ENCODE measurements around the gene DDI1. TPM values are rescaled to one million over a fixed set of nuclear protein-coding genes. Genes with fewer than 3 reads are reported as not detected.

DDI1 gene
- total and polyA plus RNA-seq, 2 donors (not counting 1 experiment from before 2014, with no cell fraction given) = not detected

GRCh38 chr11:104073950-104074705 is 37.7 kb downstream of the DDI1 start:
- Mint-ChIP-seq H3K4me1 (peaks cover 21% of the 10 kb centered on the region), H3K4me3 (no peak overlapping the region), H3K27me3 (no peaks in the 10 kb centered on the region), H3K27ac (peak overlapping the region; percentile 8), H3K9me3 (ENCODE audit: insufficient read depth) (no peaks in the 10 kb centered on the region)
- Histone ChIP-seq H4K20me1 (ENCODE audit: control insufficient read depth, insufficient read depth, low read length, poor library complexity, severe bottlenecking) (no peaks in the 10 kb centered on the region), H3K9me3 (ENCODE audit: control extremely low read depth in 1 of 3, control insufficient read depth in 2 of 3, insufficient read depth in 1 of 3, low read length in 2 of 3) (no peaks in the 10 kb centered on the region), H3K27ac (ENCODE audit: low read length in 2 of 2) (no peak overlapping the region), H3K4me1 (ENCODE audit: control insufficient read depth in 2 of 2, insufficient read depth in 2 of 2, low read length in 2 of 2) (peaks cover 4 to 8% of the 10 kb centered on the region in 2 donors), H3K79me2 (ENCODE audit: control insufficient read depth, insufficient read depth, low read length) (no peaks in the 10 kb centered on the region), H2AFZ (ENCODE audit: insufficient read depth, low read depth, low read length, poor library complexity, severe bottlenecking) (no peak overlapping the region), H3K4me3 (ENCODE audit: control extremely low read depth in 1 of 5, extremely low read depth in 1 of 5, insufficient read depth in 1 of 5, low read depth in 2 of 5, low read length in 4 of 5) (no peak overlapping the region), H3K27me3 (replicated peaks in 1 of 4; ENCODE audit: control extremely low read depth in 1 of 4, control insufficient read depth in 3 of 4, insufficient read depth in 4 of 4, low read length in 3 of 4) (no peaks in the 10 kb centered on the region), H3K4me2 (replicated peaks; ENCODE audit: low read depth, low read length, poor library complexity, severe bottlenecking) (no peak overlapping the region), H3K9ac (ENCODE audit: low read length) (no peak overlapping the region), H3K36me3 (replicated peaks in 1 of 2; ENCODE audit: control extremely low read depth in 1 of 2, control insufficient read depth in 1 of 2, extremely low read depth in 1 of 2, insufficient read depth in 2 of 2, low read length in 1 of 2) (no peaks in the 10 kb centered on the region)
- intact Hi-C loops (cut with micrococcal nuclease) = no loop called here
- POLR2A ChIA-PET = no interaction called here
- DNase-seq = peak; percentile 43
- ATAC-seq (ENCODE audit: low read depth) = peak; percentile 90
- WGBS (ENCODE audit: insufficient coverage) = no CpG with 5 or more reads among the region's 3 CpGs
- CTCF ChIA-PET = no interaction called here
- TF ChIP-seq EZH2 (IDR thresholded peaks at IDR 0.05; ENCODE audit: borderline replicate concordance, insufficient read depth, low read depth, low read length, poor library complexity, severe bottlenecking) = no peak
- TF ChIP-seq, protein P1, sequence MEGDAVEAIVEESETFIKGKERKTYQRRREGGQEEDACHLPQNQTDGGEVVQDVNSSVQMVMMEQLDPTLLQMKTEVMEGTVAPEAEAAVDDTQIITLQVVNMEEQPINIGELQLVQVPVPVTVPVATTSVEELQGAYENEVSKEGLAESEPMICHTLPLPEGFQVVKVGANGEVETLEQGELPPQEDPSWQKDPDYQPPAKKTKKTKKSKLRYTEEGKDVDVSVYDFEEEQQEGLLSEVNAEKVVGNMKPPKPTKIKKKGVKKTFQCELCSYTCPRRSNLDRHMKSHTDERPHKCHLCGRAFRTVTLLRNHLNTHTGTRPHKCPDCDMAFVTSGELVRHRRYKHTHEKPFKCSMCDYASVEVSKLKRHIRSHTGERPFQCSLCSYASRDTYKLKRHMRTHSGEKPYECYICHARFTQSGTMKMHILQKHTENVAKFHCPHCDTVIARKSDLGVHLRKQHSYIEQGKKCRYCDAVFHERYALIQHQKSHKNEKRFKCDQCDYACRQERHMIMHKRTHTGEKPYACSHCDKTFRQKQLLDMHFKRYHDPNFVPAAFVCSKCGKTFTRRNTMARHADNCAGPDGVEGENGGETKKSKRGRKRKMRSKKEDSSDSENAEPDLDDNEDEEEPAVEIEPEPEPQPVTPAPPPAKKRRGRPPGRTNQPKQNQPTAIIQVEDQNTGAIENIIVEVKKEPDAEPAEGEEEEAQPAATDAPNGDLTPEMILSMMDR (IDR thresholded peaks at IDR 0.05) = no peak

- H3K36me3 ChIP-seq (replicated peaks in 1 of 2; ENCODE audit: control extremely low read depth in 1 of 2, control insufficient read depth in 1 of 2, extremely low read depth in 1 of 2, insufficient read depth in 2 of 2, low read length in 1 of 2) = no peaks in the 10 kb centered on the region
- H3K9ac ChIP-seq (ENCODE audit: low read length) = no peak overlapping the region
- no peaks in the 10 kb centered on the region for H3K27me3 Mint-ChIP-seq
- H3K27ac ChIP-seq (ENCODE audit: low read length in 2 of 2) = no peak overlapping the region
- DNase-seq (no peak), ATAC-seq (ENCODE audit: low read depth) (no peak)
- no peak overlapping the region for H3K4me2 ChIP-seq (replicated peaks; ENCODE audit: low read depth, low read length, poor library complexity, severe bottlenecking)
- no peaks in the 10 kb centered on the region for H3K27me3 ChIP-seq (replicated peaks in 1 of 4; ENCODE audit: control extremely low read depth in 1 of 4, control insufficient read depth in 3 of 4, insufficient read depth in 4 of 4, low read length in 3 of 4)
- no peak overlapping the region for H3K4me3 ChIP-seq (ENCODE audit: control extremely low read depth in 1 of 5, extremely low read depth in 1 of 5, insufficient read depth in 1 of 5, low read depth in 2 of 5, low read length in 4 of 5)
- ChIA-PET POLR2A (no interaction called here), CTCF (no interaction called here)
- H3K4me1 Mint-ChIP-seq = peaks cover 21% of the 10 kb centered on the region
- peaks cover 4 to 8% of the 10 kb centered on the region in 2 donors for H3K4me1 ChIP-seq (ENCODE audit: control insufficient read depth in 2 of 2, insufficient read depth in 2 of 2, low read length in 2 of 2)
- no peaks in the 10 kb centered on the region for H3K79me2 ChIP-seq (ENCODE audit: control insufficient read depth, insufficient read depth, low read length)
- no peak overlapping the region for H3K4me3 Mint-ChIP-seq
- H3K27ac Mint-ChIP-seq = no peak overlapping the region
- H2AFZ ChIP-seq (ENCODE audit: insufficient read depth, low read depth, low read length, poor library complexity, severe bottlenecking) = no peak overlapping the region
- TF ChIP-seq, protein P1 (IDR thresholded peaks at IDR 0.05) = no peak
- TF ChIP-seq EZH2 (IDR thresholded peaks at IDR 0.05; ENCODE audit: borderline replicate concordance, insufficient read depth, low read depth, low read length, poor library complexity, severe bottlenecking) = no peak
- H3K9me3 ChIP-seq (ENCODE audit: control extremely low read depth in 1 of 3, control insufficient read depth in 2 of 3, insufficient read depth in 1 of 3, low read length in 2 of 3) = no peaks in the 10 kb centered on the region
- H3K9me3 Mint-ChIP-seq (ENCODE audit: insufficient read depth) = no peaks in the 10 kb centered on the region
- intact Hi-C loops (cut with micrococcal nuclease) = no loop called here
- H4K20me1 ChIP-seq (ENCODE audit: control insufficient read depth, insufficient read depth, low read length, poor library complexity, severe bottlenecking) = no peaks in the 10 kb centered on the region
These were observed 38.7 kb downstream of the DDI1 start for GRCh38 chr11:104075091-104075490.
